ENCODE measurements around the gene RAI14.
A peak's percentile ranks its signal among the peaks of the same experiment; 100 is the strongest.

Gene RAI14

GRCh38 chr5:34789639-34790038 is 133.5 kb downstream of the RAI14 start:
- WGBS, 2 experiments (ENCODE audit: insufficient coverage in 2 of 2): no CpG with 5 or more reads among the region's 2 CpGs
- no peaks in the 10 kb centered on the region for H3K4me1 ChIP-seq (ENCODE audit: control insufficient read depth, insufficient read depth, low read length, poor library complexity, severe bottlenecking)
- H3K9me3 ChIP-seq (ENCODE audit: control insufficient read depth, low read length): peaks cover 9% of the 10 kb centered on the region
- H3K4me3 ChIP-seq (ENCODE audit: extremely low read depth, insufficient read depth, low read length, poor library complexity, severe bottlenecking): no peak overlapping the region
- H3K27ac ChIP-seq (ENCODE audit: low read depth, low read length, severe bottlenecking): no peak overlapping the region
- H3K36me3 ChIP-seq (ENCODE audit: control insufficient read depth, insufficient read depth, low read length): peaks cover 12% of the 10 kb centered on the region

- H3K9me3 ChIP-seq (ENCODE audit: control insufficient read depth, low read length): peaks cover 9% of the 10 kb centered on the region
- H3K27ac ChIP-seq (ENCODE audit: low read depth, low read length, severe bottlenecking): no peak overlapping the region
- WGBS, 2 experiments (ENCODE audit: insufficient coverage in 2 of 2): 100% methylated on average over 1 of the region's 1 CpG
- H3K36me3 ChIP-seq (ENCODE audit: control insufficient read depth, insufficient read depth, low read length): peaks cover 14% of the 10 kb centered on the region
- no peaks in the 10 kb centered on the region for H3K4me1 ChIP-seq (ENCODE audit: control insufficient read depth, insufficient read depth, low read length, poor library complexity, severe bottlenecking)
- H3K4me3 ChIP-seq (ENCODE audit: extremely low read depth, insufficient read depth, low read length, poor library complexity, severe bottlenecking): no peak overlapping the region
Measured at GRCh38 chr5:34790069-34790468, 133.9 kb downstream of the RAI14 start.

- H3K9me3 ChIP-seq (ENCODE audit: control insufficient read depth, low read length): peaks cover 6% of the 10 kb centered on the region
- WGBS, 2 experiments (ENCODE audit: insufficient coverage in 2 of 2): 82 to 83% methylated on average over 3 to 5 of the region's 5 CpGs
- H3K4me1 ChIP-seq (ENCODE audit: control insufficient read depth, insufficient read depth, low read length, poor library complexity, severe bottlenecking): no peaks in the 10 kb centered on the region
- H3K27ac ChIP-seq (ENCODE audit: low read depth, low read length, severe bottlenecking): peak overlapping the region; percentile 30
- H3K36me3 ChIP-seq (ENCODE audit: control insufficient read depth, insufficient read depth, low read length): peaks cover 22% of the 10 kb centered on the region
- H3K4me3 ChIP-seq (ENCODE audit: extremely low read depth, insufficient read depth, low read length, poor library complexity, severe bottlenecking): no peak overlapping the region
Measured at GRCh38 chr5:34791761-34792244, 135.7 kb downstream of the RAI14 start.

GRCh38 chr5:34802834-34803563 is 146.9 kb downstream of the RAI14 start:
- no peaks in the 10 kb centered on the region for H3K9me3 ChIP-seq (ENCODE audit: control insufficient read depth, low read length)
- no peaks in the 10 kb centered on the region for H3K4me1 ChIP-seq (ENCODE audit: control insufficient read depth, insufficient read depth, low read length, poor library complexity, severe bottlenecking)
- no peak overlapping the region for H3K27ac ChIP-seq (ENCODE audit: low read depth, low read length, severe bottlenecking)
- no peak overlapping the region for H3K4me3 ChIP-seq (ENCODE audit: extremely low read depth, insufficient read depth, low read length, poor library complexity, severe bottlenecking)
- WGBS, 2 experiments (ENCODE audit: insufficient coverage in 2 of 2): 82 to 97% methylated on average over 6 to 7 of the region's 9 CpGs
- peaks cover 88% of the 10 kb centered on the region for H3K36me3 ChIP-seq (ENCODE audit: control insufficient read depth, insufficient read depth, low read length)

- H3K27ac ChIP-seq (ENCODE audit: low read depth, low read length, severe bottlenecking): peak overlapping the region; percentile 16
- WGBS, 2 experiments (ENCODE audit: insufficient coverage in 2 of 2): 93 to 100% methylated on average over 2 to 3 of the region's 4 CpGs
Measured at GRCh38 chr5:34803974-34804732, 148.0 kb downstream of the RAI14 start.

GRCh38 chr5:34804913-34805312 is 148.8 kb downstream of the RAI14 start:
- H3K36me3 ChIP-seq (ENCODE audit: control insufficient read depth, insufficient read depth, low read length): peaks cover 79% of the 10 kb centered on the region
- whole genome bisulfite sequencing, 2 experiments (ENCODE audit: insufficient coverage in 2 of 2): 100% methylated on average over 3 to 4 of the region's 5 CpGs
- H3K4me3 ChIP-seq (ENCODE audit: extremely low read depth, insufficient read depth, low read length, poor library complexity, severe bottlenecking): no peak overlapping the region
- H3K4me1 ChIP-seq (ENCODE audit: control insufficient read depth, insufficient read depth, low read length, poor library complexity, severe bottlenecking): no peaks in the 10 kb centered on the region
- H3K27ac ChIP-seq (ENCODE audit: low read depth, low read length, severe bottlenecking): no peak overlapping the region
- H3K9me3 ChIP-seq (ENCODE audit: control insufficient read depth, low read length): no peaks in the 10 kb centered on the region

More at GRCh38 chr5:34803974-34804732, 148.0 kb downstream of the RAI14 start:
- H3K36me3 ChIP-seq (ENCODE audit: control insufficient read depth, insufficient read depth, low read length): peaks cover 86% of the 10 kb centered on the region
- no peaks in the 10 kb centered on the region for H3K4me1 ChIP-seq (ENCODE audit: control insufficient read depth, insufficient read depth, low read length, poor library complexity, severe bottlenecking)
- no peaks in the 10 kb centered on the region for H3K9me3 ChIP-seq (ENCODE audit: control insufficient read depth, low read length)
- no peak overlapping the region for H3K4me3 ChIP-seq (ENCODE audit: extremely low read depth, insufficient read depth, low read length, poor library complexity, severe bottlenecking)

- Histone ChIP-seq H3K36me3 (ENCODE audit: control insufficient read depth, insufficient read depth, low read length) (peaks cover 71% of the 10 kb centered on the region), H3K27ac (ENCODE audit: low read depth, low read length, severe bottlenecking) (no peak overlapping the region), H3K9me3 (ENCODE audit: control insufficient read depth, low read length) (no peaks in the 10 kb centered on the region), H3K4me3 (ENCODE audit: extremely low read depth, insufficient read depth, low read length, poor library complexity, severe bottlenecking) (no peak overlapping the region), H3K4me1 (ENCODE audit: control insufficient read depth, insufficient read depth, low read length, poor library complexity, severe bottlenecking) (no peaks in the 10 kb centered on the region)
- 92% methylated on average over 5 to 6 of the region's 6 CpGs for WGBS, 2 experiments (ENCODE audit: insufficient coverage in 2 of 2)
Measured at GRCh38 chr5:34806532-34806931, 150.4 kb downstream of the RAI14 start.

GRCh38 chr5:34811706-34812105 is 155.6 kb downstream of the RAI14 start:
- no peaks in the 10 kb centered on the region for H3K4me1 ChIP-seq (ENCODE audit: control insufficient read depth, insufficient read depth, low read length, poor library complexity, severe bottlenecking)
- H3K36me3 ChIP-seq (ENCODE audit: control insufficient read depth, insufficient read depth, low read length): peaks cover 47% of the 10 kb centered on the region
- H3K9me3 ChIP-seq (ENCODE audit: control insufficient read depth, low read length): no peaks in the 10 kb centered on the region
- no peak overlapping the region for H3K4me3 ChIP-seq (ENCODE audit: extremely low read depth, insufficient read depth, low read length, poor library complexity, severe bottlenecking)
- no CpG with 5 or more reads among the region's 1 CpG for WGBS, 2 experiments (ENCODE audit: insufficient coverage in 2 of 2)
- no peak overlapping the region for H3K27ac ChIP-seq (ENCODE audit: low read depth, low read length, severe bottlenecking)

- WGBS, 2 experiments (ENCODE audit: insufficient coverage in 2 of 2): 80% methylated on average over 1 of the region's 3 CpGs; no CpG with 5 or more reads in 1 of the 2 experiments
- Histone ChIP-seq H3K9me3 (ENCODE audit: control insufficient read depth, low read length) (no peaks in the 10 kb centered on the region), H3K36me3 (ENCODE audit: control insufficient read depth, insufficient read depth, low read length) (peaks cover 45% of the 10 kb centered on the region), H3K4me3 (ENCODE audit: extremely low read depth, insufficient read depth, low read length, poor library complexity, severe bottlenecking) (no peak overlapping the region), H3K27ac (ENCODE audit: low read depth, low read length, severe bottlenecking) (no peak overlapping the region), H3K4me1 (ENCODE audit: control insufficient read depth, insufficient read depth, low read length, poor library complexity, severe bottlenecking) (no peaks in the 10 kb centered on the region)
Measured at GRCh38 chr5:34813509-34813908, 157.4 kb downstream of the RAI14 start.

- 83% methylated on average over 1 of the region's 3 CpGs; no CpG with 5 or more reads in 1 of the 2 experiments for WGBS, 2 experiments (ENCODE audit: insufficient coverage in 2 of 2)
- H3K4me3 ChIP-seq (ENCODE audit: extremely low read depth, insufficient read depth, low read length, poor library complexity, severe bottlenecking): no peak overlapping the region
- H3K4me1 ChIP-seq (ENCODE audit: control insufficient read depth, insufficient read depth, low read length, poor library complexity, severe bottlenecking): no peaks in the 10 kb centered on the region
- peaks cover 51% of the 10 kb centered on the region for H3K36me3 ChIP-seq (ENCODE audit: control insufficient read depth, insufficient read depth, low read length)
- H3K27ac ChIP-seq (ENCODE audit: low read depth, low read length, severe bottlenecking): no peak overlapping the region
- H3K9me3 ChIP-seq (ENCODE audit: control insufficient read depth, low read length): no peaks in the 10 kb centered on the region
Measured at GRCh38 chr5:34817558-34818351, 161.6 kb downstream of the RAI14 start.

All from mesodermal cell (in vitro differentiated cells).